K562 (cell line): Measurements from ENCODE around the gene IQCK. TPM values are rescaled to one million over a fixed set of nuclear protein-coding genes. Genes with fewer than 3 reads are reported as not detected.

Experiments used
- ATAC-seq: fragments of 200-7000 bp; cut with Tn5 transposase; 3 replicates; pipeline ENCODE4 v1.9.1; 2020; ENCODE audit warnings: moderate library complexity
- BruUV-seq: library from RNA; stranded (reverse); fragments of 400-500 nt; replicated peaks from 2 replicates; lab custom pipeline; 2021; lab: Mats Ljungman, UMichigan
- CTCF ChIA-PET: fragments of 300-600 bp; formaldehyde crosslinking; extraction: SDS; loops from one replicate; lab custom pipeline; 2021; ENCODE audit warnings: low intra/inter-chr PET ratio; lab: Yijun Ruan, JAX
- POLR2A ChIA-PET: fragments of 300-600, 350-650 bp; sonication (Branson Sonifier 250); formaldehyde crosslinking; extraction: SDS; loops from one replicate; lab custom pipeline; 2021; ENCODE audit warnings: antibody characterized with exemption, inconsistent platforms; lab: Yijun Ruan, JAX
- DNase-seq, 4 experiments: peaks; one replicate each; pipeline versions ENCODE4 v3.0.0 to v3.0.0-alpha.2; 2011 to 2018; ENCODE audit warnings: low spot score in 3 of 4, mixed read lengths in 3 of 4; ENCODE audit errors: extremely low read depth in 1 of 4
- FAIRE-seq: peaks from 2 replicates; lab custom pipeline; 2011; peaks lifted over from hg19 to GRCh38; lab: Jason Lieb, UNC
- H2AFZ ChIP-seq: 2 replicates; pipeline ENCODE4 v1.6.0; 2011; ENCODE audit warnings: low read depth, low read length, control low read depth, inconsistent platforms
- H3K27ac ChIP-seq: fragments of 200-600 bp; 3 replicates; pipeline ENCODE4 v1.8.0; 2011; ENCODE audit warnings: low read depth, mild to moderate bottlenecking, control low read depth, inconsistent platforms, low read length, moderate library complexity, mixed read lengths; ENCODE audit errors: extremely low read depth
- H3K27me3 ChIP-seq, 2 experiments: fragments of 300-600 bp in 1 of 2; 2 replicates in 1 of 2; 3 replicates in 1 of 2; pipeline versions ENCODE4 v1.6.0 to v1.8.0; 2011; ENCODE audit warnings: inconsistent platforms in 2 of 2, low read length in 2 of 2, mild to moderate bottlenecking in 1 of 2, mixed read lengths in 1 of 2, moderate library complexity in 1 of 2; ENCODE audit not compliant: control insufficient read depth in 2 of 2, insufficient read depth in 2 of 2
- H3K36me3 ChIP-seq: fragments of 300-600 bp; 3 replicates; pipeline ENCODE4 v1.8.0; 2011; ENCODE audit warnings: mild to moderate bottlenecking, low read length, inconsistent platforms; ENCODE audit not compliant: control insufficient read depth, insufficient read depth
- H3K4me1 ChIP-seq, 2 experiments: fragments of 200-600 bp in 1 of 2; replicated peaks in 1 of 2; 2 replicates in 1 of 2; 3 replicates in 1 of 2; pipeline versions ENCODE4 v1.5.1 to v1.8.0; 2011; ENCODE audit warnings: inconsistent platforms in 2 of 2, low read length in 2 of 2, mild to moderate bottlenecking in 1 of 2, mixed read lengths in 1 of 2, moderate library complexity in 1 of 2; ENCODE audit not compliant: control insufficient read depth in 2 of 2, insufficient read depth in 2 of 2
- H3K4me2 ChIP-seq: 2 replicates; pipeline ENCODE4 v1.6.1; 2011; ENCODE audit warnings: low read length, control low read depth, inconsistent platforms, mixed read lengths; ENCODE audit not compliant: insufficient read depth
- H3K4me3 ChIP-seq: fragments of 200-600 bp; sonication (generic), shearing (Covaris generic); 2 replicates; pipeline ENCODE4 v1.5.1; 2016; ENCODE audit warnings: control low read depth, inconsistent platforms
- H3K79me2 ChIP-seq: fragments of 200-600 bp; 3 replicates; pipeline ENCODE4 v1.8.0; 2011; ENCODE audit warnings: low read length, inconsistent platforms; ENCODE audit not compliant: control insufficient read depth, insufficient read depth
- H3K9ac ChIP-seq, 2 experiments: 2 replicates each; pipeline versions ENCODE4 v1.6.0 to v1.6.1; 2011; ENCODE audit warnings: low read depth in 2 of 2, low read length in 2 of 2, control low read depth in 1 of 2, inconsistent platforms in 1 of 2, mild to moderate bottlenecking in 1 of 2, mixed read lengths in 1 of 2; ENCODE audit not compliant: insufficient read depth in 1 of 2
- H3K9me1 ChIP-seq: one replicate; pipeline ENCODE4 v1.6.0; 2011; ENCODE audit warnings: inconsistent platforms, mild to moderate bottlenecking, low read length, moderate library complexity; ENCODE audit not compliant: control insufficient read depth, insufficient read depth
- H3K9me3 ChIP-seq: replicated peaks from 2 replicates; pipeline ENCODE4 v1.5.1; 2011; ENCODE audit warnings: low read depth, low read length, inconsistent platforms; ENCODE audit not compliant: control insufficient read depth, insufficient read depth
- H4K20me1 ChIP-seq: replicated peaks from 2 replicates; pipeline ENCODE4 v1.6.1; 2011; ENCODE audit warnings: low read length, inconsistent platforms, mixed read lengths; ENCODE audit not compliant: control insufficient read depth, insufficient read depth
- CHD7 ChIP-seq: fragments of 200-600 bp; sonication (generic); IDR thresholded peaks from one replicate; pipeline ENCODE4 v1.6.1; 2012; ENCODE audit warnings: mild to moderate bottlenecking, low read depth, low read length, inconsistent platforms
- EZH2 ChIP-seq: IDR thresholded peaks from 2 replicates; pipeline ENCODE4 v1.6.1; 2012; ENCODE audit warnings: low read depth, mild to moderate bottlenecking, inconsistent platforms, low read length, borderline replicate concordance
- GTF2A2 ChIP-seq: IDR thresholded peaks from 2 replicates; pipeline ENCODE4 v1.6.1; 2016; ENCODE audit warnings: mild to moderate bottlenecking, missing genetic modification characterization, missing compliant biosample characterization
- TAF9B ChIP-seq: fragments of 450-650 bp; IDR thresholded peaks from 2 replicates; pipeline ENCODE4 v1.6.1; 2018; ENCODE audit warnings: mild to moderate bottlenecking; ENCODE audit not compliant: partially characterized antibody
- WGBS: fragments of 100-300 bp; shearing (Covaris generic); methylation state at CpG from one replicate; pipeline ENCODE4 v1.1.6; 2016; ENCODE audit warnings: low coverage, mixed read lengths; ENCODE audit not compliant: insufficient coverage; ENCODE audit errors: missing lambda C conversion rate; 5-methylcytosine and 5-hydroxymethylcytosine counted together
- in situ Hi-C: fragments of 300-500 bp; cut with MboI; formaldehyde crosslinking; loops from 4 replicates; pipeline ENCODE4 v1.15.0; 2018; ENCODE audit warnings: inconsistent platforms, mixed read lengths
- intact Hi-C: fragments of 100-400 bp; cut with micrococcal nuclease; formaldehyde crosslinking; loops from 2 replicates; pipeline ENCODE4 v1.14.2; 2022
- polyA plus RNA-seq, 8 experiments: library from polyadenylated mRNA; depleted of rRNA in 4 of 8; stranded (reverse) in 5 of 8; unstranded in 3 of 8; fragments of >200 nt; fragmentation: Nextera tagmentation in 2 of 8; fragmentation: Illumina TruSeq in 1 of 8; extraction: Ambion mirVana in 2 of 8; extraction: Trizol in 1 of 8; gene quantifications; 2 replicates each; pipeline versions ENCODE4 v1.2.1 to v1.2.3, GENCODE V29; 2011 to 2014; ENCODE audit warnings: inconsistent platforms in 1 of 8, missing spikeins in 1 of 8
- total RNA-seq, 7 experiments: library from RNA; depleted of rRNA in 6 of 7; stranded (reverse); fragments of >200 nt in 6 of 7; fragmentation: Illumina TruSeq in 2 of 7; extraction: Trizol in 2 of 7; gene quantifications; 2 replicates each; pipeline versions ENCODE4 v1.2.1 to v1.2.3, GENCODE V29; 2011 to 2021; ENCODE audit warnings: low replicate concordance in 1 of 7
- TF ChIP-seq, protein P1 (sequence below): fragments of 250-450 bp; sonication (Bioruptor Pico); IDR thresholded peaks from 2 replicates; pipeline ENCODE4 v1.4.0; 2020; ENCODE audit warnings: mild to moderate bottlenecking, moderate library complexity

The IQCK gene
- total and polyA plus RNA-seq, 9 of the 15 experiments (the other 6 are each of a cell fraction or from before 2014, with no cell fraction given), result 5.2 to 12.2 (median 7.3) TPM

- H3K9me3 ChIP-seq, result no peaks in the 10 kb centered on the region
- in situ Hi-C loops (no loop called here), intact Hi-C loops (no loop called here)
- no peak overlapping the region for H2AFZ ChIP-seq
- CTCF ChIA-PET, result no interaction called here
- DNase-seq (no peak), ATAC-seq (no peak), FAIRE-seq (no peak)
- no TSS peak for BruUV-seq
- H3K36me3 ChIP-seq, result no peaks in the 10 kb centered on the region
- POLR2A ChIA-PET, result no interaction called here
- no peak overlapping the region for H3K9ac ChIP-seq
- no peaks in the 10 kb centered on the region for H3K4me1 ChIP-seq
- H3K27me3 ChIP-seq, result no peaks in the 10 kb centered on the region
- no peaks in the 10 kb centered on the region for H3K79me2 ChIP-seq
- H3K27ac ChIP-seq, result no peak overlapping the region
- no peaks in the 10 kb centered on the region for H3K9me1 ChIP-seq
- no peaks in the 10 kb centered on the region for H4K20me1 ChIP-seq
- 44% methylated on average over 17 of the region's 17 CpGs for WGBS
- no peak overlapping the region for H3K4me3 ChIP-seq
- H3K4me2 ChIP-seq, result no peak overlapping the region
- TF ChIP-seq EZH2 (no peak), CHD7 (no peak), TAF9B (no peak), GTF2A2 (tag) (no peak)
- TF ChIP-seq, protein P1, sequence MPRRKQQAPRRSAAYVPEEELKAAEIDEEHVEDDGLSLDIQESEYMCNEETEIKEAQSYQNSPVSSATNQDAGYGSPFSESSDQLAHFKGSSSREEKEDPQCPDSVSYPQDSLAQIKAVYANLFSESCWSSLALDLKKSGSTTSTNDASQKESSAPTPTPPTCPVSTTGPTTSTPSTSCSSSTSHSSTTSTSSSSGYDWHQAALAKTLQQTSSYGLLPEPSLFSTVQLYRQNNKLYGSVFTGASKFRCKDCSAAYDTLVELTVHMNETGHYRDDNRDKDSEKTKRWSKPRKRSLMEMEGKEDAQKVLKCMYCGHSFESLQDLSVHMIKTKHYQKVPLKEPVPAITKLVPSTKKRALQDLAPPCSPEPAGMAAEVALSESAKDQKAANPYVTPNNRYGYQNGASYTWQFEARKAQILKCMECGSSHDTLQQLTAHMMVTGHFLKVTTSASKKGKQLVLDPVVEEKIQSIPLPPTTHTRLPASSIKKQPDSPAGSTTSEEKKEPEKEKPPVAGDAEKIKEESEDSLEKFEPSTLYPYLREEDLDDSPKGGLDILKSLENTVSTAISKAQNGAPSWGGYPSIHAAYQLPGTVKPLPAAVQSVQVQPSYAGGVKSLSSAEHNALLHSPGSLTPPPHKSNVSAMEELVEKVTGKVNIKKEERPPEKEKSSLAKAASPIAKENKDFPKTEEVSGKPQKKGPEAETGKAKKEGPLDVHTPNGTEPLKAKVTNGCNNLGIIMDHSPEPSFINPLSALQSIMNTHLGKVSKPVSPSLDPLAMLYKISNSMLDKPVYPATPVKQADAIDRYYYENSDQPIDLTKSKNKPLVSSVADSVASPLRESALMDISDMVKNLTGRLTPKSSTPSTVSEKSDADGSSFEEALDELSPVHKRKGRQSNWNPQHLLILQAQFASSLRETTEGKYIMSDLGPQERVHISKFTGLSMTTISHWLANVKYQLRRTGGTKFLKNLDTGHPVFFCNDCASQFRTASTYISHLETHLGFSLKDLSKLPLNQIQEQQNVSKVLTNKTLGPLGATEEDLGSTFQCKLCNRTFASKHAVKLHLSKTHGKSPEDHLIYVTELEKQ (CRISPR knock-in tag), result no peak
Observed at GRCh38 chr16:19783363-19784182, 65.5 kb downstream of the IQCK start.
